Astrocyte (in vitro differentiated cells and primary cell): ENCODE results near the gene CYP8B1.

ENCODE experiments used
- CTCF ChIP-seq: IDR thresholded peaks from 2 replicates; pipeline ENCODE4 v1.5.1; 2011; ENCODE audit warnings: low read depth, mild to moderate bottlenecking, inconsistent platforms, low read length, moderate library complexity; ENCODE audit not compliant: insufficient read depth
- EZH2 ChIP-seq: IDR thresholded peaks from 2 replicates; pipeline ENCODE4 v1.6.1; 2012; ENCODE audit warnings: mild to moderate bottlenecking, low read length, inconsistent platforms; ENCODE audit not compliant: insufficient read depth

GRCh38 chr3:42923606-42924005, 47.9 kb upstream of the CYP8B1 start:
- no peak for TF ChIP-seq CTCF
- TF ChIP-seq EZH2, result no peak
